GM12878 (cell line): Measurements from ENCODE around the gene CARD9. TPM values are rescaled to one million over a fixed set of nuclear protein-coding genes. Genes with fewer than 3 reads are reported as not detected.

Experiments used
- ATAC-seq: fragments of 200-7000 bp; cut with Tn5 transposase; 3 replicates; pipeline ENCODE4 v1.9.1; 2020; ENCODE audit warnings: mild to moderate bottlenecking, moderate library complexity
- BruUV-seq: library from RNA; stranded (reverse); fragments of 400-500 nt; replicated peaks from 2 replicates; lab custom pipeline; 2021; lab: Mats Ljungman, UMichigan
- CTCF ChIA-PET: fragments of 300-600 bp; sonication (Branson Sonifier 250); formaldehyde crosslinking; extraction: SDS; loops from one replicate; lab custom pipeline; 2021; ENCODE audit warnings: inconsistent platforms; lab: Yijun Ruan, JAX
- POLR2A ChIA-PET: fragments of 350-600 bp; formaldehyde crosslinking; extraction: SDS; loops from one replicate; lab custom pipeline; 2021; ENCODE audit warnings: inconsistent platforms; lab: Charles Lee
- RAD21 ChIA-PET: fragments of 300-600 bp; sonication (Branson Sonifier 250); formaldehyde crosslinking; loops from one replicate; lab custom pipeline; 2023; ENCODE audit warnings: antibody characterized with exemption; ENCODE audit not compliant: unreplicated experiment; lab: Charles Lee
- SMC1A ChIA-PET: fragments of 300-600 bp; sonication (Branson Sonifier 250); formaldehyde crosslinking; loops from one replicate; lab custom pipeline; 2023; ENCODE audit not compliant: unreplicated experiment, uncharacterized antibody; lab: Charles Lee
- DNase-seq: peaks from one replicate; pipeline ENCODE4 v3.0.0-alpha.2; 2011; ENCODE audit warnings: low read depth, low spot score
- FAIRE-seq: peaks from 3 replicates; lab custom pipeline; 2011; peaks lifted over from hg19 to GRCh38; lab: Jason Lieb, UNC
- H2AFZ ChIP-seq: 2 replicates; pipeline ENCODE4 v1.6.0; 2011; ENCODE audit warnings: low read depth, low read length, control low read depth; ENCODE audit not compliant: control insufficient read depth
- H3K27ac ChIP-seq: 2 replicates; pipeline ENCODE4 v1.5.1; 2011; ENCODE audit warnings: control low read depth; ENCODE audit not compliant: control insufficient read depth, insufficient read depth
- H3K27me3 ChIP-seq, 2 experiments: replicated peaks in 1 of 2; 2 replicates each; pipeline versions ENCODE4 v1.6.0 to v1.6.1; 2011; ENCODE audit warnings: low read length in 1 of 2; ENCODE audit not compliant: control insufficient read depth in 2 of 2, insufficient read depth in 2 of 2
- H3K36me3 ChIP-seq, 2 experiments: 2 replicates each; pipeline ENCODE4 v1.5.1; 2011; ENCODE audit warnings: low read length in 1 of 2; ENCODE audit not compliant: control insufficient read depth in 2 of 2, insufficient read depth in 2 of 2
- H3K4me1 ChIP-seq: 2 replicates; pipeline ENCODE4 v1.6.1; 2011; ENCODE audit warnings: mild to moderate bottlenecking, low read length, moderate library complexity, mixed read lengths; ENCODE audit not compliant: control insufficient read depth, insufficient read depth
- H3K4me2 ChIP-seq: 2 replicates; pipeline ENCODE4 v1.6.0; 2011; ENCODE audit warnings: control low read depth; ENCODE audit not compliant: control insufficient read depth, insufficient read depth
- H3K4me3 ChIP-seq: fragments of 200-600 bp; sonication (generic); 2 replicates; pipeline ENCODE4 v1.5.1; 2016
- H3K79me2 ChIP-seq: 2 replicates; pipeline ENCODE4 v1.6.0; 2011; ENCODE audit warnings: low read length; ENCODE audit not compliant: control insufficient read depth, insufficient read depth
- H3K9ac ChIP-seq: 2 replicates; pipeline ENCODE4 v1.8.0; 2011; ENCODE audit warnings: low read length, control low read depth, mixed read lengths; ENCODE audit not compliant: control insufficient read depth, insufficient read depth
- H3K9me3 ChIP-seq: replicated peaks from 3 replicates; pipeline ENCODE4 v1.5.1; 2011; ENCODE audit warnings: mild to moderate bottlenecking, low read length; ENCODE audit not compliant: control insufficient read depth, insufficient read depth
- H4K20me1 ChIP-seq: 2 replicates; pipeline ENCODE4 v1.6.0; 2011; ENCODE audit not compliant: control insufficient read depth, insufficient read depth
- ETV6 ChIP-seq, 2 experiments: fragments of 450-650 bp in 1 of 2; IDR thresholded peaks in 1 of 2; conservative IDR thresholded peaks in 1 of 2; 2 replicates each; pipeline ENCODE4 v1.6.1; 2014; ENCODE audit warnings: antibody characterized with exemption in 1 of 2, borderline replicate concordance in 1 of 2, low read depth in 1 of 2, mild to moderate bottlenecking in 1 of 2, moderate library complexity in 1 of 2
- NRF1 ChIP-seq: conservative IDR thresholded peaks from 2 replicates; pipeline ENCODE4 v1.6.1; 2011; ENCODE audit warnings: mild to moderate bottlenecking, low read depth, low read length, improper control_type of control experiment
- POLR2A ChIP-seq: IDR thresholded peaks from 2 replicates; pipeline ENCODE4 v1.6.1; 2011; ENCODE audit warnings: low read depth, mild to moderate bottlenecking, low read length
- WGBS: methylation state at CpG from one replicate; pipeline ENCODE4 v1.1.6; 2016; ENCODE audit warnings: low lambda C conversion rate; ENCODE audit not compliant: insufficient replicate concordance, insufficient coverage; ENCODE audit errors: missing lambda C conversion rate; 5-methylcytosine and 5-hydroxymethylcytosine counted together
- in situ Hi-C: fragments of 300-500 bp; cut with MboI; formaldehyde crosslinking; loops from 9 replicates; pipeline ENCODE4 v1.14.3; 2018; ENCODE audit warnings: mixed read lengths
- intact Hi-C: fragments of 100-400 bp; cut with micrococcal nuclease; formaldehyde crosslinking; loops from one replicate; pipeline ENCODE4 v1.14.2; 2022; ENCODE audit not compliant: unreplicated experiment
- polyA plus RNA-seq, 11 experiments: library from polyadenylated mRNA; depleted of rRNA in 4 of 11; unstranded in 6 of 11; stranded (reverse) in 5 of 11; fragments of >200 nt; fragmentation: Nextera tagmentation in 4 of 11; fragmentation: Illumina TruSeq in 1 of 11; extraction: Ambion mirVana in 4 of 11; extraction: Trizol in 1 of 11; gene quantifications; 1 replicate in 1 of 11; 2 replicates in 10 of 11; pipeline versions ENCODE4 v1.2.1 to v1.2.3, GENCODE V29; 2011 to 2016; ENCODE audit warnings: inconsistent platforms in 2 of 11, missing spikeins in 2 of 11, low read depth in 1 of 11
- total RNA-seq, 4 experiments: library from RNA; depleted of rRNA in 3 of 4; stranded (reverse); fragments of >200 nt in 3 of 4; fragmentation: Illumina TruSeq in 1 of 4; extraction: Trizol in 1 of 4; gene quantifications; 2 replicates each; pipeline versions ENCODE4 v1.2.1 to v1.2.3, GENCODE V29; 2013 to 2021

CARD9 gene
- total and polyA plus RNA-seq, 10 of the 15 experiments (the other 5 are each of a cell fraction or from before 2014, with no cell fraction given) = 0.11 to 4.9 (median 1.8) TPM; not detected in 1

DNA sequence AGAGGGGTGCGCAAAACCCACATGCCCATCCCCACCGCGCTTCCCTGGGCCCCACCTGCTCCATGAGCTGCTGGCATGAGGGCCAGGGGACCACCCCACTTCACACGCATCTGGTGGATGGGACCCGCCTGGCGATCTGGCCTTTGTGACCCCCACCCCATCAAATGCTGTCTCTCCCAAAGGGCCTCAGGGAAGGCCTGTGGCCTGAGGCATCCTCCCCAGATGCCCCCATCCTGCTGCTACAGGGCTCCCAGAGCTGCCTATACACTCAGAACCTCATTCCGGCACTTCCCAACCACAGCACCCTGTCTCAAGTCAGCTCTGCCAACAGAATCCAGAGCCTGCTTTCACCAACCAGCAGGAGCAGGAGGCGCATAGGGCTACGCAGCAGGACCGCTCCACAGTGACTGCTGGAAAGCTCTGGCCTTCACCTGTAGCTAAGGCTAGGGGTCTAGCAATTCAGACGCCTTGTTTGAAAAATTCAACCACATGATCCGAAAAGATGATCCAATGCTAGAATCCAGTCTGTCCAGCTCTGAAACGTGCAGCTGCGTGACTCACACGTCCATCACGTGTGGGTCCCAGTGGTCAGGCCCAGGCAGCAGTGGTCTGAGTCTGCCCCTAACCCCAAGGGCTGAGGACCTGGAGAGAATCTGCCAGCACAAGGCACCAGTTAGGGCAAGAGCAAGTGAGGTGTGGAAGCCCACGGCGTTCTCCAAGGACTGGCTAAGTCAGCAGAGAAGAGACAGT is 27.9 kb upstream of the CARD9 start:
- RAD21 ChIA-PET = interaction anchor here (0.6 to 1.7 kb wide), 3 partner anchors 8 to 233 kb away, joined by 3 to 6 read pairs (median 3); partner anchors contain the start of gene DNLZ
- intact Hi-C loops = no loop called here
- H2AFZ ChIP-seq = no peak overlapping the region
- no peak for DNase-seq
- no peak overlapping the region for H3K9ac ChIP-seq
- no TSS peak for BruUV-seq
- in situ Hi-C loops = no loop called here
- no peak overlapping the region for H3K27ac ChIP-seq
- TF ChIP-seq POLR2A = peak; percentile 54; the same call in 1 of the 2 replicates
- no peak for TF ChIP-seq NRF1
- no peak for TF ChIP-seq ETV6 (conservative IDR thresholded peaks at IDR 0.05 in 1 of 2, IDR thresholded peaks at IDR 0.05 in 1 of 2; ENCODE audit: borderline replicate concordance in 1 of 2, low read depth in 1 of 2)
- TF ChIP-seq, all 136 proteins: peak for 1
- H3K79me2 ChIP-seq = peaks cover 28% of the 10 kb centered on the region
- no peak overlapping the region for H3K4me3 ChIP-seq
- ChIA-PET CTCF (interaction anchor here (0.5 to 2.5 kb wide), 10 partner anchors 8 to 311 kb away, joined by 3 to 21 read pairs (median 4); partner anchors contain the start of genes DNLZ, ENTR1 and PMPCA), POLR2A (interaction anchor here (1.1 to 2.4 kb wide), 3 partner anchors 8 to 39 kb away, joined by 3 to 11 read pairs (median 3); partner anchors contain the start of genes ENTR1 and PMPCA), SMC1A (interaction anchor here (1.1 kb wide), 1 partner anchor 8 kb away, joined by 4 read pairs; the partner anchor contains the start of gene ENTR1)
- H3K4me1 ChIP-seq = peaks cover 38% of the 10 kb centered on the region
- H3K4me2 ChIP-seq = no peak overlapping the region
- no peaks in the 10 kb centered on the region for H3K9me3 ChIP-seq
- H3K36me3 ChIP-seq = peaks cover 7 to 19% of the 10 kb centered on the region in 2 experiments; a peak in 3 of 4 replicates
- H3K27me3 ChIP-seq = no peaks in the 10 kb centered on the region
- ATAC-seq (no peak), FAIRE-seq (no peak)
- no peaks in the 10 kb centered on the region for H4K20me1 ChIP-seq
- 93% methylated on average over 18 of the region's 18 CpGs for WGBS
